ENCODE data around the gene CEP95.
"Not testable (repeated sequence)": the region's sequence is repeated elsewhere in the genome, so short reads cannot be mapped to it uniquely, and the experiment has no call there.

The CEP95 gene

DNA sequence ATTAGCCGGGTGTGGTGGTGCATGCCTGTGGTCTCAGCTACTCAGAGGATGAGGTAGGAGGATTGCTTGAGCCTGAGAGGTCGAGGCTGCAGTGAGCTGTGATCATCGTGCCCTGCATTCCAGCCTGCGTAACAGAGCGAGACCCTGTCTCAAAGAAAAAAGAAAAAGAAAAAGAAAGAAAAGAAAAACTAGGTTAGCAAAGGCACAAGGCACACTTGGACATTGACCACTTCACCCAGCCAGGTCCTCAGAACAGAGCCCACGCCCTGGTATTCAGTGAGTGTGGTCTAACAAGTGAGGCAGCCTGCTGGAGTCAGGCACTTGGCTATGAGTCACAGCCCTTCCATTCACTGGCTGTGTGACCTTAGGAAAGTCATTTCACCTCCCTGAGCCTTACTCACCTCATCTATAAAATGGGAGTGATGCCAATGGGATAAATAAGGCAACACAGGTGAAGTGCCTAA, 47.5 kb upstream of the CEP95 start:
- H3K9ac ChIP-seq (ENCODE audit: low read depth, low read length, poor library complexity, severe bottlenecking): no peak overlapping the region

DNA sequence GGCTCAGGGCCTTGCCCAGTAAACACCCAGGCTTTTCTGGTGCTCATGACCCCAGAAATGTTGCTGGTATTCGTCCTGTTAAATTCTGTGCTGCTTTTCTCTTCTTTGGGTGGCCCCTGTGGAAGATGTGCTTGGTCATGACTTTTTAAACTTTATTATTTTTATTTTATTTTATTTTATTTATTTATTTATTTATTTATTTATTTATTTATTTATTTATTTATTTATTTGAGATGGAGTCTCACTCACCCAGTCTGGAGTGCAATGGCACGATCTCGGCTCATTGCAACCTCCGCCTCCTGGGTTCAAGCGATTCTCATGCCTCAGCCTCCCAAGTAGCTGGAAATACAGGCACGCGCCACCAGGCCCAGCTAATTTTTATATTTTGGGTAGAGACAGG, 47.0 kb upstream of the CEP95 start:
- not testable (repeated sequence) for H3K36me3 ChIP-seq (ENCODE audit: insufficient read depth, low read length); H4K20me1 ChIP-seq (ENCODE audit: insufficient read depth, low read length, poor library complexity, severe bottlenecking); H3K27me3 ChIP-seq (ENCODE audit: insufficient read depth, low read length, poor library complexity, severe bottlenecking); H3K4me3 ChIP-seq (ENCODE audit: low read length, poor library complexity, severe bottlenecking); H3K9me2 ChIP-seq (replicated peaks; ENCODE audit: low read depth, low read length); H3K4me2 ChIP-seq (ENCODE audit: low read depth, low read length, poor library complexity, severe bottlenecking); H3K79me2 ChIP-seq (ENCODE audit: insufficient read depth, low read length); H3K9me3 ChIP-seq (ENCODE audit: insufficient read depth, low read depth, low read length); H3K9ac ChIP-seq (ENCODE audit: low read depth, low read length, poor library complexity, severe bottlenecking); H3F3A ChIP-seq (ENCODE audit: low read depth); H2AFZ ChIP-seq (ENCODE audit: low read length)
- H3K4me1 ChIP-seq (ENCODE audit: insufficient read depth, low read length, poor library complexity, severe bottlenecking): peaks cover 12% of the 10 kb centered on the region

More for the DNA sequence above, 47.5 kb upstream of the CEP95 start:
- Histone ChIP-seq H3K9me3 (ENCODE audit: insufficient read depth, low read depth, low read length) (no peaks in the 10 kb centered on the region), H3K79me2 (ENCODE audit: insufficient read depth, low read length) (no peaks in the 10 kb centered on the region), H3F3A (ENCODE audit: low read depth) (no peaks in the 10 kb centered on the region), H4K20me1 (ENCODE audit: insufficient read depth, low read length, poor library complexity, severe bottlenecking) (no peaks in the 10 kb centered on the region), H3K4me3 (ENCODE audit: low read length, poor library complexity, severe bottlenecking) (no peak overlapping the region), H3K4me1 (ENCODE audit: insufficient read depth, low read length, poor library complexity, severe bottlenecking) (peaks cover 12% of the 10 kb centered on the region), H2AFZ (ENCODE audit: low read length) (no peak overlapping the region), H3K36me3 (ENCODE audit: insufficient read depth, low read length) (no peaks in the 10 kb centered on the region), H3K4me2 (ENCODE audit: low read depth, low read length, poor library complexity, severe bottlenecking) (no peak overlapping the region), H3K27me3 (ENCODE audit: insufficient read depth, low read length, poor library complexity, severe bottlenecking) (no peaks in the 10 kb centered on the region), H3K9me2 (replicated peaks; ENCODE audit: low read depth, low read length) (no peaks in the 10 kb centered on the region)
- TF ChIP-seq EZH2phosphoT487 (IDR thresholded peaks at IDR 0.05; ENCODE audit: borderline replicate concordance): no peak
- TF ChIP-seq, protein P1, sequence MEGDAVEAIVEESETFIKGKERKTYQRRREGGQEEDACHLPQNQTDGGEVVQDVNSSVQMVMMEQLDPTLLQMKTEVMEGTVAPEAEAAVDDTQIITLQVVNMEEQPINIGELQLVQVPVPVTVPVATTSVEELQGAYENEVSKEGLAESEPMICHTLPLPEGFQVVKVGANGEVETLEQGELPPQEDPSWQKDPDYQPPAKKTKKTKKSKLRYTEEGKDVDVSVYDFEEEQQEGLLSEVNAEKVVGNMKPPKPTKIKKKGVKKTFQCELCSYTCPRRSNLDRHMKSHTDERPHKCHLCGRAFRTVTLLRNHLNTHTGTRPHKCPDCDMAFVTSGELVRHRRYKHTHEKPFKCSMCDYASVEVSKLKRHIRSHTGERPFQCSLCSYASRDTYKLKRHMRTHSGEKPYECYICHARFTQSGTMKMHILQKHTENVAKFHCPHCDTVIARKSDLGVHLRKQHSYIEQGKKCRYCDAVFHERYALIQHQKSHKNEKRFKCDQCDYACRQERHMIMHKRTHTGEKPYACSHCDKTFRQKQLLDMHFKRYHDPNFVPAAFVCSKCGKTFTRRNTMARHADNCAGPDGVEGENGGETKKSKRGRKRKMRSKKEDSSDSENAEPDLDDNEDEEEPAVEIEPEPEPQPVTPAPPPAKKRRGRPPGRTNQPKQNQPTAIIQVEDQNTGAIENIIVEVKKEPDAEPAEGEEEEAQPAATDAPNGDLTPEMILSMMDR (conservative IDR thresholded peaks at IDR 0.05; ENCODE audit: low read length): no peak

DNA sequence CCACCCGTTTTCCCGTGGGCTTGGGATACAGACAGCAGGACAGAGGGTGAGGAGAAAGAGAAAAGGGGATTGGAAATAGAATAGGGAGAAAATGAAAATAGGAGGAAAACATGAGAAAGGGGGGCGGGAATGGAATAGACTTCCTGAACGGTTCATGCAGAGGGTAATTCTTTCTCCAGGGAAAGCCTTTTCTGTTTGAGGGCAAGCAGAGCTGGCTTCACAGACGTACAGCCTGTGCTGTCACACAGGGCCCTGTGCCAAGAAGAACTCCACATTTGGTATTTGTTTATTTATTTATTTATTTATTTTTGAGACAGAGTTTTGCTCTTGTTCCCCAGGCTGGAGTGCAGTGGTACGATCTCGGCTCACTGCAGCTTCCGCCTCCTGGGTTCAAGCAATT, 45.8 kb upstream of the CEP95 start:
- Histone ChIP-seq H3K4me3 (ENCODE audit: low read length, poor library complexity, severe bottlenecking) (no peak overlapping the region), H3K9ac (ENCODE audit: low read depth, low read length, poor library complexity, severe bottlenecking) (no peak overlapping the region), H3K27me3 (ENCODE audit: insufficient read depth, low read length, poor library complexity, severe bottlenecking) (no peaks in the 10 kb centered on the region), H3K36me3 (ENCODE audit: insufficient read depth, low read length) (no peaks in the 10 kb centered on the region), H3K4me2 (ENCODE audit: low read depth, low read length, poor library complexity, severe bottlenecking) (no peak overlapping the region), H4K20me1 (ENCODE audit: insufficient read depth, low read length, poor library complexity, severe bottlenecking) (no peaks in the 10 kb centered on the region), H3K9me3 (ENCODE audit: insufficient read depth, low read depth, low read length) (no peaks in the 10 kb centered on the region), H3K9me2 (replicated peaks; ENCODE audit: low read depth, low read length) (no peaks in the 10 kb centered on the region), H3F3A (ENCODE audit: low read depth) (no peaks in the 10 kb centered on the region), H2AFZ (ENCODE audit: low read length) (no peak overlapping the region), H3K79me2 (ENCODE audit: insufficient read depth, low read length) (no peaks in the 10 kb centered on the region), H3K4me1 (ENCODE audit: insufficient read depth, low read length, poor library complexity, severe bottlenecking) (peaks cover 11% of the 10 kb centered on the region)
- TF ChIP-seq EZH2phosphoT487 (IDR thresholded peaks at IDR 0.05; ENCODE audit: borderline replicate concordance): no peak
- TF ChIP-seq, protein P1 (conservative IDR thresholded peaks at IDR 0.05; ENCODE audit: low read length): no peak

DNA sequence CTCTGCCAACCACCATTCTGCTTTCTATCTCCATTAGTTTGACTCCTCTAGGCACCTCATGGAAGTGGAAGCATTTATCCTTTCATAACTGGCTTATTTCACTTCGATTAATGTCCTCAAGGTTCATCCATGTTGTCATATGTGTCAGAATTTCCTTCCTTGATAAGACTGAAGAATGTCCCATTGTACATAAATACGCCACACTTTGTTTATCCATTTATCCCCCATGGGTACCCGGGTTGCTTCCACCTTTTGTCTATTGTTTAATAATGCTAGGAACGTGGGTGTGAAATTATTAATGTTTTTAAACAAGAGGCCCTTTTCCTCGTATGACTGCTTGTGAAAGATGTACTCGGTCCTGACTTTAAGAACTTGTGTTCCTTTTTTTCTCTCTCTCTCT, 45.0 kb upstream of the CEP95 start:
- Histone ChIP-seq H3K9me2 (replicated peaks; ENCODE audit: low read depth, low read length) (no peaks in the 10 kb centered on the region), H3K4me2 (ENCODE audit: low read depth, low read length, poor library complexity, severe bottlenecking) (no peak overlapping the region), H3K36me3 (ENCODE audit: insufficient read depth, low read length) (no peaks in the 10 kb centered on the region), H3K9me3 (ENCODE audit: insufficient read depth, low read depth, low read length) (no peaks in the 10 kb centered on the region), H3F3A (ENCODE audit: low read depth) (no peaks in the 10 kb centered on the region), H3K27me3 (ENCODE audit: insufficient read depth, low read length, poor library complexity, severe bottlenecking) (no peaks in the 10 kb centered on the region), H2AFZ (ENCODE audit: low read length) (no peak overlapping the region), H3K4me3 (ENCODE audit: low read length, poor library complexity, severe bottlenecking) (no peak overlapping the region), H3K9ac (ENCODE audit: low read depth, low read length, poor library complexity, severe bottlenecking) (no peak overlapping the region), H4K20me1 (ENCODE audit: insufficient read depth, low read length, poor library complexity, severe bottlenecking) (no peaks in the 10 kb centered on the region), H3K4me1 (ENCODE audit: insufficient read depth, low read length, poor library complexity, severe bottlenecking) (peaks cover 4% of the 10 kb centered on the region), H3K79me2 (ENCODE audit: insufficient read depth, low read length) (no peaks in the 10 kb centered on the region)
- TF ChIP-seq EZH2phosphoT487 (IDR thresholded peaks at IDR 0.05; ENCODE audit: borderline replicate concordance): no peak
- TF ChIP-seq, protein P1 (conservative IDR thresholded peaks at IDR 0.05; ENCODE audit: low read length): no peak

All from Loucy (cell line).